SK-N-SH treated with all-trans-retinoic acid at 6 μM for 48 hours (cell line): Measurements from ENCODE around the gene FNIP1.
A peak's percentile ranks its signal among the peaks of the same experiment; 100 is the strongest.
"Not testable (repeated sequence)": the region's sequence is repeated elsewhere in the genome, so short reads cannot be mapped to it uniquely, and the experiment has no call there.

Experiments used
- ATAC-seq: fragments of 200-7000 bp; cut with Tn5 transposase; 3 replicates; pipeline ENCODE4 v1.9.1; 2020; ENCODE audit warnings: mild to moderate bottlenecking, moderate library complexity
- ARNTL ChIP-seq: fragments of 450-650 bp; formaldehyde crosslinking; IDR thresholded peaks from 2 replicates; pipeline ENCODE4 v1.5.0; 2020; ENCODE audit warnings: low read depth, mild to moderate bottlenecking, moderate library complexity, borderline replicate concordance
- BACH2 ChIP-seq: fragments of 250-450 bp; sonication (Bioruptor Pico); IDR thresholded peaks from 2 replicates; pipeline ENCODE4 v1.9.0; 2021; ENCODE audit warnings: mild to moderate bottlenecking, borderline replicate concordance
- CSDC2 ChIP-seq: fragments of 250-450 bp; sonication (Bioruptor Pico); IDR thresholded peaks from 2 replicates; pipeline ENCODE4 v1.5.0; 2020; ENCODE audit warnings: mild to moderate bottlenecking, moderate library complexity
- ISL1 ChIP-seq: fragments of 250-450 bp; sonication (Bioruptor Pico); IDR thresholded peaks from 2 replicates; pipeline ENCODE4 v2.1.2; 2022; ENCODE audit warnings: mild to moderate bottlenecking, moderate library complexity
- OSR1 ChIP-seq: fragments of 250-450 bp; sonication (Bioruptor Pico); IDR thresholded peaks from 2 replicates; pipeline ENCODE4 v1.8.0; 2022; ENCODE audit warnings: moderate library complexity, mild to moderate bottlenecking, inconsistent platforms
- POU6F1 ChIP-seq: fragments of 250-450 bp; sonication (Bioruptor Pico); IDR thresholded peaks from 2 replicates; pipeline ENCODE4 v1.8.0; 2021; ENCODE audit warnings: low read depth, mild to moderate bottlenecking, moderate library complexity, borderline replicate concordance
- PPARA ChIP-seq: fragments of 250-450 bp; sonication (Bioruptor Pico); IDR thresholded peaks from 2 replicates; pipeline ENCODE4 v1.5.0; 2020; ENCODE audit warnings: mild to moderate bottlenecking, borderline replicate concordance
- SNAI2 ChIP-seq: fragments of 250-450 bp; sonication (Bioruptor Pico); IDR thresholded peaks from 2 replicates; pipeline ENCODE4 v1.5.0; 2020; ENCODE audit warnings: mild to moderate bottlenecking, moderate library complexity
- TOX ChIP-seq: fragments of 250-450 bp; sonication (Bioruptor Pico); IDR thresholded peaks from 2 replicates; pipeline ENCODE4 v1.8.0; 2021; ENCODE audit warnings: mild to moderate bottlenecking, moderate library complexity, borderline replicate concordance
- TSHZ2 ChIP-seq: fragments of 250-450 bp; sonication (Bioruptor Pico); IDR thresholded peaks from 2 replicates; pipeline ENCODE4 v1.5.0; 2020; ENCODE audit warnings: mild to moderate bottlenecking, moderate library complexity
- ZFP3 ChIP-seq: fragments of 250-450 bp; sonication (Bioruptor Pico); IDR thresholded peaks from 2 replicates; pipeline ENCODE4 v1.5.0; 2020; ENCODE audit warnings: mild to moderate bottlenecking, moderate library complexity
- ZFP30 ChIP-seq: fragments of 450-650 bp; formaldehyde crosslinking; IDR thresholded peaks from 2 replicates; pipeline ENCODE4 v1.5.0; 2022; ENCODE audit warnings: mild to moderate bottlenecking, moderate library complexity
- ZNF565 ChIP-seq: fragments of 450-650 bp; formaldehyde crosslinking; conservative IDR thresholded peaks from 2 replicates; pipeline ENCODE4 v1.5.0; 2020; ENCODE audit warnings: low read depth, mild to moderate bottlenecking, moderate library complexity
- ZNF8 ChIP-seq: fragments of 450-650 bp; formaldehyde crosslinking; IDR thresholded peaks from 2 replicates; pipeline ENCODE4 v1.5.0; 2020; ENCODE audit warnings: mild to moderate bottlenecking, moderate library complexity
- TF ChIP-seq, protein P1 (sequence below): fragments of 250-450 bp; sonication (Bioruptor Pico); IDR thresholded peaks from 2 replicates; pipeline ENCODE4 v1.5.1; 2021; ENCODE audit warnings: mild to moderate bottlenecking, moderate library complexity
- TF ChIP-seq, protein P2 (sequence below): fragments of 250-450 bp; sonication (Bioruptor Pico); IDR thresholded peaks from 2 replicates; pipeline ENCODE4 v1.5.1; 2020; ENCODE audit warnings: low read depth, mild to moderate bottlenecking, moderate library complexity

FNIP1 gene

DNA sequence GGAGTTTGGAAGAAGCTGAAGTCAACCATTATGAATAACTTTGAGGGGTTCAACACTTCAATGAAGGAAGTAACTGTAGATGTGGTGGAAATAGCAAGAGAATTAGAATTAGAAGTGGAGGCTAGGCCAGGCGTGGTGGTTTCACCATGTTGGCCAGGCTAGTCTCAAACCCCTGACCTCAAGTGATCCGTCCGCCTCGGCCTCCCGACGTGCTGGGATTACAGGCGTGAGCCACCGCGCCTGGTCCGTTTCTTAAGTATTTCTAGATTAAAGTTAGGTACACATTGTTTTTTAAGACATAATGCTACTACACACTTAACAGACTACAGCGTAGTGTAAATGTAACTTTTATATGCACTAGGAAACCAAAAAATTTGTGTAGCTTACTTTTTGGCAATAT, 14.1 kb downstream of the FNIP1 start (continued):
- TF ChIP-seq, protein P1, sequence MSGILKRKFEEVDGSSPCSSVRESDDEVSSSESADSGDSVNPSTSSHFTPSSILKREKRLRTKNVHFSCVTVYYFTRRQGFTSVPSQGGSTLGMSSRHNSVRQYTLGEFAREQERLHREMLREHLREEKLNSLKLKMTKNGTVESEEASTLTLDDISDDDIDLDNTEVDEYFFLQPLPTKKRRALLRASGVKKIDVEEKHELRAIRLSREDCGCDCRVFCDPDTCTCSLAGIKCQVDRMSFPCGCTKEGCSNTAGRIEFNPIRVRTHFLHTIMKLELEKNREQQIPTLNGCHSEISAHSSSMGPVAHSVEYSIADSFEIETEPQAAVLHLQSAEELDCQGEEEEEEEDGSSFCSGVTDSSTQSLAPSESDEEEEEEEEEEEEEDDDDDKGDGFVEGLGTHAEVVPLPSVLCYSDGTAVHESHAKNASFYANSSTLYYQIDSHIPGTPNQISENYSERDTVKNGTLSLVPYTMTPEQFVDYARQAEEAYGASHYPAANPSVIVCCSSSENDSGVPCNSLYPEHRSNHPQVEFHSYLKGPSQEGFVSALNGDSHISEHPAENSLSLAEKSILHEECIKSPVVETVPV (CRISPR knock-in tag) = no peak
- TF ChIP-seq PPARA (CRISPR knock-in tag) (no peak), ZFP3 (CRISPR knock-in tag) (no peak), POU6F1 (CRISPR knock-in tag) (no peak), ZFP30 (CRISPR knock-in tag) (no peak), TOX (no peak), ARNTL (CRISPR knock-in tag) (no peak), SNAI2 (no peak), ZNF565 (no peak)
- TF ChIP-seq, protein P2, sequence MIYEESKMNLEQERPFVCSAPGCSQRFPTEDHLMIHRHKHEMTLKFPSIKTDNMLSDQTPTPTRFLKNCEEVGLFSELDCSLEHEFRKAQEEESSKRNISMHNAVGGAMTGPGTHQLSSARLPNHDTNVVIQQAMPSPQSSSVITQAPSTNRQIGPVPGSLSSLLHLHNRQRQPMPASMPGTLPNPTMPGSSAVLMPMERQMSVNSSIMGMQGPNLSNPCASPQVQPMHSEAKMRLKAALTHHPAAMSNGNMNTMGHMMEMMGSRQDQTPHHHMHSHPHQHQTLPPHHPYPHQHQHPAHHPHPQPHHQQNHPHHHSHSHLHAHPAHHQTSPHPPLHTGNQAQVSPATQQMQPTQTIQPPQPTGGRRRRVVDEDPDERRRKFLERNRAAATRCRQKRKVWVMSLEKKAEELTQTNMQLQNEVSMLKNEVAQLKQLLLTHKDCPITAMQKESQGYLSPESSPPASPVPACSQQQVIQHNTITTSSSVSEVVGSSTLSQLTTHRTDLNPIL (CRISPR knock-in tag) = no peak

- ATAC-seq = not testable (repeated sequence)
These were observed 18.7 kb downstream of the FNIP1 start for GRCh38 chr5:131778141-131778540.

DNA sequence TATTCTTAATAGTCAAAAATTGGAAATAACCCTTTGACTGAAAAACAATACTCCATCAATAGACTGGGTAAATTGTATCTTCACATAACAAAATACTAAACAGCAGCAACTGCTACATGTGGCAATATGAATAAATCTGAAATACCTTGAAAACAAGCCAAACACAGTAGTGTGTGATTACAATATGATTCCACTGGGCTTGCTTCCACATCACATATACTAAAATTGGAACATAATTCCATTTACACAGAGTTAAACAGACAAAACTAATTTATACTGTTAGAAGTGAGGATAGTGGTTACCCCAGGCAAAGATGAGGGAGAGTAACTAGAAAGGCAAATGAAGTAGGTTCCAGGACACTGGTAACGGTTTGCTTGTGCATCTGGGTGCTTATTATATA, 20.4 kb downstream of the FNIP1 start:
- TF ChIP-seq TSHZ2 (CRISPR knock-in tag) (no peak), ZNF8 (CRISPR knock-in tag) (no peak), PPARA (CRISPR knock-in tag) (no peak), ARNTL (CRISPR knock-in tag) (no peak), SNAI2 (no peak), OSR1 (no peak), ISL1 (CRISPR knock-in tag) (no peak)
- TF ChIP-seq, protein P2 (CRISPR knock-in tag) = no peak
- peak; percentile 44; the same call in 2 of the 3 replicates for ATAC-seq

DNA sequence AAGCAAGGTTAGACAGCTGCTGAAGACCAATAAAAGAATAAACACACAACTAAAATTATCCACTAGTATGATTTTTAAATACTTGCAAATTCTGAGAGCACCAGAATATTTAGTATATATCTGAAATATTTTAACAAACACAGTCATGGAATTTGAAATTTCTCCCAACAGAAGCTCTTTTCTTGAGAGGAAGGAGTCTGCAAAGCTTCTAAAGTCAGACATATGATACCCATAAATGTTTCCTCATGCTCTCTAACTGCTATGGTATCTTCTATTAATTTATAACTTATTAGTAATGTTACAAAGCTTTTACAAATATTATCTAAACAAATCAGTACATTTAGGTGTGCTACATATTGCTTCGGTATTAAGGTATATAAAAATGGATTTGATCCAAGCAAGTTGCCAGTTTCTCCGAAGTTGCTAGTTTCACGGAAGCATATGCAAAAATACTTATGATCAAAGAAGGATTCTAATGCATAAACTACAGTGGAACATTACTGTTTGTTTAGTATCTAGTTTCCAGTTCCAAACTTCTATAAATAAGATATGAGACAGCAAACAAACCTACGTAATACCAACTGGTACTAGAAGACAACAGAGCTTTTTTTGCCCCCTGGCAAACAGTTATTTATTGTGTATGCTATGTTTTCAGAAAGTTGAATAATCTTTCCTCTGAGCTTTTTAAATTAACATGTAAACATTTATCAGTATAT, 22.0 kb downstream of the FNIP1 start:
- peak; percentile 48; the same call in 1 of the 3 replicates for ATAC-seq
- TF ChIP-seq PPARA (CRISPR knock-in tag) = no peak
- no peak for TF ChIP-seq POU6F1 (CRISPR knock-in tag)
- TF ChIP-seq CSDC2 (CRISPR knock-in tag) = no peak
- no peak for TF ChIP-seq ZFP3 (CRISPR knock-in tag)
- no peak for TF ChIP-seq ZNF565
- TF ChIP-seq BACH2 (CRISPR knock-in tag) = no peak
- no peak for TF ChIP-seq ZFP30 (CRISPR knock-in tag)
- no peak for TF ChIP-seq SNAI2
